ENCODE measurements around the gene RPP25. TPM values are rescaled to one million over a fixed set of nuclear protein-coding genes. Genes with fewer than 3 reads are reported as not detected.

Gene RPP25
- 4.1 TPM for total RNA-seq (2013)
- polyA plus RNA-seq, result 1 to 10 TPM; 1.7 to 6.7 (median 6.5) TPM
- 2.5 and 5.0 TPM in 2 replicates for polyA minus RNA-seq
- 0.63 to 2.6 (median 1.4) reads per million in 11 experiments for total RNA-seq

GRCh38 chr15:74956648-74957475 lies at the start of gene RPP25:
TSS of gene RPP25 (minus strand) at chr15:74956772. CDS start at chr15:74956583, 189 bp downstream.
- peaks cover 41 to 54% of the 10 kb centered on the region in 2 donors for H3K27me3 ChIP-seq (ENCODE audit: control insufficient read depth in 2 of 2, insufficient read depth in 2 of 2, low read length in 2 of 2)
- no peaks in the 10 kb centered on the region for H3K36me3 ChIP-seq (replicated peaks in 1 of 2; ENCODE audit: control insufficient read depth in 1 of 2, insufficient read depth in 2 of 2, low read length in 2 of 2)
- H3K79me2 ChIP-seq (ENCODE audit: insufficient read depth, low read length), result peaks cover 4% of the 10 kb centered on the region
- peaks cover 0 to 11% of the 10 kb centered on the region in 2 donors for H3K9me3 ChIP-seq (replicated peaks in 1 of 2; ENCODE audit: control insufficient read depth in 1 of 2, insufficient read depth in 1 of 2, low read length in 2 of 2)
- no peak for TF ChIP-seq CTCF (IDR thresholded peaks at IDR 0.05)
- WGBS (ENCODE audit: insufficient coverage), result under 1% methylated on average over 81 of the region's 83 CpGs
- peaks cover 17% of the 10 kb centered on the region for H4K20me1 ChIP-seq (ENCODE audit: insufficient read depth, low read length)
- peak within 1 kb of the TSS; percentile 49 for H3K9ac ChIP-seq (ENCODE audit: insufficient read depth, low read length, poor library complexity, severe bottlenecking)
- Mint-ChIP-seq H3K36me3 (peaks cover 6 to 8% of the 10 kb centered on the region in 2 donors), H3K4me1 (peaks cover 42% of the 10 kb centered on the region), H3K4me3 (peak within 1 kb of the TSS; percentile 77 to 86), H3K27me3 (ENCODE audit: low read depth in 3 of 3) (peaks cover 54 to 65% (median 65%) of the 10 kb centered on the region in 3 donors), H3K9me3 (peaks cover 0 to 19% (median 8%) of the 10 kb centered on the region in 7 donors), H3K27ac (peak within 1 kb of the TSS in 2 of 7 donors; percentile 35 to 66)
- H3K4me1 ChIP-seq (ENCODE audit: control insufficient read depth in 1 of 2, insufficient read depth in 2 of 2, low read length in 2 of 2), result peaks cover 40 to 50% of the 10 kb centered on the region in 2 donors
- DNase-seq, result peak; percentile 32 to 62 (median 51)
- H3K4me3 ChIP-seq (replicated peaks in 1 of 3; ENCODE audit: low read depth in 2 of 3, low read length in 3 of 3), result peak within 1 kb of the TSS; percentile 33 to 83 (median 50)
- peak within 1 kb of the TSS; percentile 99 for H3K4me2 ChIP-seq (replicated peaks; ENCODE audit: extremely low read depth, low read length, poor library complexity, severe bottlenecking)
- H2AFZ ChIP-seq (ENCODE audit: insufficient read depth, low read depth, low read length, poor library complexity, severe bottlenecking), result peak within 1 kb of the TSS; percentile 94
- intact Hi-C loops (cut with micrococcal nuclease), result loop anchor here in 1 of 2 donors (2.0 to 5.0 kb wide), 2 partner anchors 65 to 248 kb away; partner anchors contain the start of gene PPCDC
- H3K27ac ChIP-seq (ENCODE audit: low read depth in 1 of 2, low read length in 2 of 2), result no peak within 1 kb of the TSS

GRCh38 chr15:75002398-75002797 lies 45.8 kb upstream of the RPP25 start:
- Mint-ChIP-seq H3K4me1 (peaks cover 8% of the 10 kb centered on the region), H3K36me3 (no peaks in the 10 kb centered on the region), H3K27ac (no peak overlapping the region), H3K27me3 (ENCODE audit: low read depth in 3 of 3) (peaks cover 10 to 13% (median 10%) of the 10 kb centered on the region in 3 donors), H3K4me3 (no peak overlapping the region), H3K9me3 (peaks cover 0 to 4% (median 2%) of the 10 kb centered on the region in 7 donors)
- intact Hi-C loops (cut with micrococcal nuclease), result no loop called here
- H3K4me3 ChIP-seq (replicated peaks in 1 of 3; ENCODE audit: low read depth in 2 of 3, low read length in 3 of 3), result no peak overlapping the region
- TF ChIP-seq CTCF (IDR thresholded peaks at IDR 0.05), result no peak
- H3K36me3 ChIP-seq (replicated peaks in 1 of 2; ENCODE audit: control insufficient read depth in 1 of 2, insufficient read depth in 2 of 2, low read length in 2 of 2), result no peaks in the 10 kb centered on the region
- H3K79me2 ChIP-seq (ENCODE audit: insufficient read depth, low read length), result no peaks in the 10 kb centered on the region
- no peak overlapping the region for H3K27ac ChIP-seq (ENCODE audit: low read depth in 1 of 2, low read length in 2 of 2)
- 84% methylated on average over 5 of the region's 7 CpGs for WGBS (ENCODE audit: insufficient coverage)
- H3K9me3 ChIP-seq (replicated peaks in 1 of 2; ENCODE audit: control insufficient read depth in 1 of 2, insufficient read depth in 1 of 2, low read length in 2 of 2), result no peaks in the 10 kb centered on the region
- peaks cover 0 to 6% of the 10 kb centered on the region in 2 donors for H3K27me3 ChIP-seq (ENCODE audit: control insufficient read depth in 2 of 2, insufficient read depth in 2 of 2, low read length in 2 of 2)
- peaks cover 5% of the 10 kb centered on the region in 2 donors for H3K4me1 ChIP-seq (ENCODE audit: control insufficient read depth in 1 of 2, insufficient read depth in 2 of 2, low read length in 2 of 2)
- H3K4me2 ChIP-seq (replicated peaks; ENCODE audit: extremely low read depth, low read length, poor library complexity, severe bottlenecking), result no peak overlapping the region
- no peak overlapping the region for H3K9ac ChIP-seq (ENCODE audit: insufficient read depth, low read length, poor library complexity, severe bottlenecking)
- no peak overlapping the region for H2AFZ ChIP-seq (ENCODE audit: insufficient read depth, low read depth, low read length, poor library complexity, severe bottlenecking)
- H4K20me1 ChIP-seq (ENCODE audit: insufficient read depth, low read length), result no peaks in the 10 kb centered on the region
- DNase-seq, result no peak

Data from CD14-positive monocyte (primary cell).